IPS DF 19.7 (cell line): ENCODE data around the gene FOXP1.
"Not testable (repeated sequence)": the region's sequence is repeated elsewhere in the genome, so short reads cannot be mapped to it uniquely, and the experiment has no call there.

ENCODE experiments used
- DNase-seq: peaks from one replicate; pipeline ENCODE4 v3.0.0-alpha.2; 2013; ENCODE audit warnings: low read depth, low spot score

The FOXP1 gene

DNA sequence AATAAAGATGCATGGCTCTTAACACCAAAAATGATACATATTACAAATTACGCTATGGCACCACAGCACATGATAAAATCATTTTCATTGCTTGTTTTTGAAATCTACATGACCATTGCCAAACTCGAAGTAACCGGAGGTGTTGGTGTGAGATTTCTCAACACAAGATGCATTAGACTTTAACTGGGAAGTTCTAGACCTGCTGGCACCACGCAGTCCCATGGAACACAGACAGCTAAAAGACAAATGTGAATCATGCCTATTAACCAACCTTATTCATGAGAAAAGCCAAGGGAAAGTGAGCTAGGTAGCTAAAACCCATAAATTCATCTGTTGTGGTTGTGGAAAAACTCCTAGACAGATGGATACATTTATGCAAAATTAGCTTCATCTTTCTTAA, 595.4 kb downstream of the FOXP1 start:
- no peak for DNase-seq

DNA sequence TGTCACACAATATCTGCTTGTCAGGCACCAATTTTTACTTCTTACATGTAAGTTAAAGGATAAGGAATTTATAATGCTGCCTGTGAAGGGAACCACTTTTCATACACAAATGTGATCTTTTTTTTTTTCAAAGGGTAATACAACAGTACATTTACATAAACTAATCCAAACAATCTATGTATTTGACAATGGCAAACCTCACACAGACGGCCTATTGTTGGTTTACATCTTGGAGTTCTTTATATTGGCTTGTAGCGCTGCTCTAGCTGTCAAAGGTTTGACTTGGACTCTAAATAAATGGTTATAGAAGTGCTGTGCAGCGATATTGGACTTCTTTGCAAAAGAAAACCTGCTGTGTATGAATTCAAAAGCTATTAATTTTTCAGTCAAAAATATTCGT, 598.0 kb downstream of the FOXP1 start:
- no peak for DNase-seq

DNA sequence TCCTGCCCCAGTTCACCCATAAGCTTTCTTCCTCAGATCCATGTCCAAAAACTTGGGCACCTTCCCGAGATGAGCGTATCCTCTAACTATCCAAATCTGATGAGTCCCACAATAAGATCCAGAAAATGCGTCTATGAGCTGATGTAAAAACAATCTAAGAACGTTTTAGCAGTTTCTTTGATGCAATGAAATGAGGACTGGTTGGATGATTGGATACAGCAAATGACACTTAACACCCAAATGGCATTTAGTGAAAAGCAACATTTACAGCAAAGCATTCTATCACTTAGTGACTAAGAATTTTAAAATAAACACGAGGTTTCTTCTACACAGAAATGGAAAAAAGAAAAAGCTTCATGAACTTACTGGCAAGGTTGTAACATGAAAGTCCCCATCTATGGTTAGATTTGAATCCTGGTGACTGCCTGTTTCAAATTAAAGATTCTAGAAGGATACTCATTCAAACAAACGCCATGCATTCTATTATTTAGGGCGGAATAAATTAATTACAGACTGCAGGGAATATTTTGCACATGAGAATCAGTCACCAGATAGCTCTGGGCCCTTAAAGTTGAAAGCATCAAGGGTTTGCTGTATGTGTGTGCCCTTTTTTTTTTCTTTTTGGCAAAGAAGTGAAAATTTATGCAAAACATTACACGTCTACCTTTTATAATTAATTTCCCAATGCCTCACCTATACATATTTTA, 598.6 kb downstream of the FOXP1 start:
- no peak for DNase-seq

- no peak for DNase-seq
Observed at GRCh38 chr3:70982700-70983140, 600.8 kb downstream of the FOXP1 start.

GRCh38 chr3:70982284-70982683, 601.2 kb downstream of the FOXP1 start:
- no peak for DNase-seq

DNA sequence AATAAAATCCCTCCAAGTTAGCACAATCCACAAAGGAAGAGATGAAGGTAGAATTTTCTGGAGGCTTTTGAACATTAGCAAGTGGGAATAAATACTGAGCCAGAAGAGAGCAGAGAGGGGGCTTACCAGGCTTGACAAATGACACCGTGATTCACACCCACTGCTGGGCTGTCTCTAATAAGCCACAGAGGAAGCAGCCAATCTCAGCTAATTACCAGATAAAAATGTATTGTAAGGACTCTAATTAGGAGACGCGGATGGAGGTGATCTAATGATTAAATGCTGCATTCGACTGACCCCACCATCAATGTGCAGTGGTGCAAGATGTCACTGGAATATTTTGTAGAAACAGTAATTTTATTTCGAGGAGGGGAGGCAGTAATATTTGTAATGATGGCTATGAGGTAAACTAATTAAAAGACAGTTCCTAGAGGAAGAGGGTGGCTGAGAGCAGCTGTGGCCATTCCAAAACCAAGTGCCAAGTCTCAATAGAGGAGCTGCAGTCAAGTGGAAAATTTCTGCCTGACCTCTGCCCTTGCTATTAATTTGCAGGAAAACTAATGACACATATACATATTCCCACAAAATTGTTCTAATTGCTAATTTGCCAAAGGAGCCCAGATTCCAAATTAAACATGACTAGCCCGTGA, 602.2 kb downstream of the FOXP1 start:
- DNase-seq = no peak

- DNase-seq = no peak
Observed at GRCh38 chr3:70980646-70981170, 602.8 kb downstream of the FOXP1 start.

DNA sequence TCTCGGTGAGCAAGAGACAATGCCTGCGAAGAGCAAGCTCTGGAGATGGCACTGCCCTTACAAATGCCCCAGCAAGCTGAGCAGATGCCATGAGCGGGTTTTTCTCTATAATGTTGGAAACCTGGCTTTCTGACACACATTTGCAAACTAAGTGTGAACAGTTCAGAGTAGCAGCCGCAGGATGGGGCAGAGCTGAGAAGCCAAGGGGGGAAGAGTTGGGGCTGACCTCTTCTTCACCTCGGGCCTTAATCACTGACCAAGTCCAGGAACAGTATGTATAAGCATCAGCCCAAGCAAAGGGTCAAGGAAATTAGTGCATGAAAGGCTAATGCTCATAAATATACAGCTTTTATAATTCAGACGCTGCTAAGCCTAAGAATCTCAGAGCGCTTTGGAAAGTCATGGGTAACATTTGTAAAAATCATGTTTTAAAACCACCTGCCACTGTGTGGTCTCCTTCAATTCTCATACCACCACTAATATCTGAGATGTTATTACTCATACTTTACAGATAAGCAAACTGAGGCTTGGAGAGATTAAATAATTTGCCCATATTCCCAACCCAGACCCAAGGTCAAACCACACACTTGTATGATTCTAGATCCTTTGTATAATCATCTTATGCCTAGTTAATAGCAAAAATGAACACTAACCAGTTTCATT, 603.4 kb downstream of the FOXP1 start:
- no peak for DNase-seq

- DNase-seq = no peak
Observed at GRCh38 chr3:70977712-70978111, 605.8 kb downstream of the FOXP1 start.

DNA sequence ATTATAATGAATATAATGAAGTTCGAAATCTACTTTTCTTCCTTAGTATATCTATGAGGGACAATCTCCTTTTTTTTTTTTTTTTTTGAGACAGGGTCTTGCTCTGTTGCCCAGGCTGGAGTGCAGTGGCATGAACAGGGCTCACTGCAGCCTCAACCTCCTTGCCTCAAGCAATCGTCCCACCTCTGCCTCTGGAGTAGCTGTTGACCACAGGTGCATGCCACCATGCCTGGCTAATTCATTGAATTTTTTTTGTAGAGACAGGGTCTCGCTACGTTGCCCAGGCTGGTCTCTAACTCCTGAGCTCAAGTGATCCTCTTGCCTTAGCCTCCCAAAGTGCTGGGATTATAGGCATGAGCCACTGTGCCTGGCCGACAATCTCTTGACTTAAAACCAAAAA, 607.5 kb downstream of the FOXP1 start:
- DNase-seq = not testable (repeated sequence)

GRCh38 chr3:70974747-70975146, 608.8 kb downstream of the FOXP1 start:
- DNase-seq = no peak

- DNase-seq = no peak
Observed at GRCh38 chr3:70973558-70973957, 610.0 kb downstream of the FOXP1 start.

- DNase-seq = no peak
Observed at GRCh38 chr3:70972855-70973254, 610.7 kb downstream of the FOXP1 start.

DNA sequence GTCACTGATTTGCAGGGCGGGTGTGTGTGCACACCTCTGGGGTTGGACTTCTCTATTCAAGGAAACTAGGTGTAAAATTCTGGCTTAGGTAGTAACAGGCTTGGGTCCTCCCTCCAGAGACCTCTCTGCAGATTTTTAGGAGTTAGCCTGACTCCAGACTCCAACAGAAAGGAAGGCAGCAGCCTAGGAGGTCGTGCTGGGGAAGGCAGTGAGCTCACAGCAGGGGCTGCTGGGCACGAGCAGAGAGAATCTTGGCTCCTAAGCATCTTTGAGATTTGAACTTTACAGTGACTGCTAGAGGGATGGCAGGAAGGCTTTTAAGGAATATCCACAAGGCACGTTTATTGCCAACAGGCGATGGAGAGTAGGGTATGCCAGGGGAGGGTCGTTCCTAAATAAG, 612.6 kb downstream of the FOXP1 start:
- DNase-seq = no peak

GRCh38 chr3:70970171-70970570, 613.4 kb downstream of the FOXP1 start:
- no peak for DNase-seq

DNA sequence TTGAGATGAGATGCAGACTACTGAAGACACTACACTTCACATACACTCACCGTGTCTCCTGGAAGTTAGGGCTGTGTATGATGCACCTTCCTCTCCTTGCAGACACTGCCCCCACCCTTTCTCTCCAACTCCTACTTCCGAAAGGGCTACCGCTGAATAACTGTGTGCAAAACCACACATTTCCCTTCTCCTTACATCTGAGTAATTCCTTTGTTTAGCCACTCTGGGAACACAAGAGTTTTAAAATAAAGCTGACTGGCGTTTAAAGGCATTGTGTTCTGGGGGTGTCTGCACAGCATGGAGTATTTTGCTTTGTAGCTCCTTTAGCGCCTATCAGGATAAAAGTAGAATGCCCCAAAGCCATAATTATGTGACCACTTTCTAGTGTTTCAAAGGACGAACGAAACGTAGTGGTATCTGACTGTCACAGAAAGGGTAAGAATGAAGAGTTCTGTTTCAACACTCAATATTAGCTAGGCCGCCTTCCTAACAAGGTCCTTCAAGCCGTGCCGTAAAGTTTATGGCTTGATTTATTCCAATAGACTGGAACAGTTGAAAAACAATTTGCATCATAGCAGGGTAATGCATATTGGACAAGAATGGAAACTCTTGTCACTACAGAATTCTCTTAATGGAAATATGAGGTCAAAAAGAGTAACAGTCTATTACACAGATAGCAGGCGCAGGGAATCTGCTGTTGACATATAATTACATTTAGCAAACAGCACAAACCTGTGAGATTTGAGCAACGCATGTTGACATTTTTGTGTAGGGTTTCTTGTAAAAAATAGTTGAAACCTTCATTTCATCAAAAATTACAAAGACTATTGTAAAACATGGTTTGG, 619.9 kb downstream of the FOXP1 start:
- DNase-seq = no peak

DNA sequence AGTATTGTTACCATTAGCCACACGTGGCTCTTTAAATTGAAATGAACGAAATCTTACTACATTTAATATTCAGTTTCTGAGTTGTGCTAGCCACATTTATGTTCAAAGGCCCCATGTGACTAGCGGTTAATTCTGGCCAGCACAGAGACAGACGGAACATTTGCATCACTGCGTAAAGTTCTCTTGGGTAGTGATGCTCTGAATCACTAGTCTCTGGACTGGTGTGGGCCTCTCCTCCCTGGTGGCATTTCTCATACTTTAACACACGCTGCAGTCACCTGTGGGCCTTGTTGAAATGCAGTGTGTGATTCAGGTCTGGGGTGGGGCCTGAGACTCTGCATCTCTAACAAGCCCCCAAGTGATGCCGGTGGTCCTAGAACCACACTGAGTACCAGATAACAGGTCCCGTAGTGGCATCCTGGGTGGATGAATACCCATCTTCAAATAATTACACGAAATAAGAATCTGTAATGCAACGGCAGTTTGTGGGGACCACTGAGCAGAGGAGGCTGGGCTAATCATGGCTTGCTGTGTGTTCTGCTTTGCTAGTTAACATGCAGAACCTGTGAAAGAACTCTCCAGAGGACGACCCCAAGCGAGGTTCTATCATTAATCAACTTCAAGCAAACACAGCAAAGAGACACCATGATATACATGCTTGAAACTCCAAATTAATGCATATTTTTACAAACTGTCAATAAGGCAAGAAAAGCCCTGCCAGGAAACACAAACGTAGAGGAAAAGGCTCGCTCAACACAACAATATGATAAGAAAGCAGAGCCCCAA, 623.8 kb downstream of the FOXP1 start:
- no peak for DNase-seq

DNA sequence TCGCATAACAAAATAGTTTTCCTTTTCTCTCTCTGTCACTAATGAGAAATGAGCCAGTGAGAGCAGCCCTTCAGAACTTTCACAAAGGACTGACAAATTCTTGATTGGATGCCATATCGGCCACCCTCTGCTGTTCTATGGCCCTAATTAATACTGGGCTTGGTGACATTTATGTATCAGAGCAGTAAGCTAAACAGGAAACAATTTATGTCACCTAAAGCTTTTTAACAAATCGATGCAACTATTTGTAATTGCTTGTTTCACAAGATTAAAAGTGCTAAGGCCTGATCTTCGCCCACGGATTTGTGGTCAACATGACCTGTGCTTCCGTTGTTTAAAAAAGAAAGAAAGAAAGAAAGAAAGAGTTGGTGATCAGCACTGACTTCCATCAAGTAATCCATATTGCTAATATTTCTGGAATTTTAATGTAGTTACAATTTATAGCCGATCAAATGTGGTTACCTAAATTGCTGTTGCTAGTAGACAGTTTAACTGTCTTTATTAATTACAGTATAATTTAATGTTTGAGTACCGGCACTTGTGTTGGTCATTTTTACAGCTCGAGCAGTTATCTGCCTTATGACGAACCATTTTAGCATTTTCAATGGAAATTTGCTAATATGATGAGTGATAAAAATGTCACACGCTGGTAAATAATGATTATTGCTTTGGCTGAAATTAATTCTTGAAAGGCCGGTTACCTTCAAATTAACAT, 631.3 kb downstream of the FOXP1 start:
- no peak for DNase-seq

- no peak for DNase-seq
Observed at GRCh38 chr3:70951316-70951715, 632.2 kb downstream of the FOXP1 start.

- no peak for DNase-seq
Observed at GRCh38 chr3:70947579-70947978, 635.9 kb downstream of the FOXP1 start.
